ENCODE measurements around the gene LDLRAD1.
"Not testable (repeated sequence)": the region's sequence is repeated elsewhere in the genome, so short reads cannot be mapped to it uniquely, and the experiment has no call there.

Gene LDLRAD1

GRCh38 chr1:54017979-54018378 is at the start of gene LDLRAD1:
TSS of gene LDLRAD1 (minus strand) at chr1:54018186. CDS start at chr1:54018112, 74 bp downstream.
- TF ChIP-seq Cebpa-rat (IDR thresholded peaks at IDR 0.05) = no peak
- H3K27ac ChIP-seq = no peak within 1 kb of the TSS

GRCh38 chr1:54064299-54064698 is 46.3 kb upstream of the LDLRAD1 start:
- H3K27ac ChIP-seq = no peak overlapping the region
- peaks cover 8% of the 10 kb centered on the region for H3K4me1 ChIP-seq
- no peak for TF ChIP-seq Cebpa-rat (IDR thresholded peaks at IDR 0.05)
- no peaks in the 10 kb centered on the region for H3K27me3 ChIP-seq
- H3K4me2 ChIP-seq = no peak overlapping the region
- no peak overlapping the region for H3K4me3 ChIP-seq
- peaks cover 6% of the 10 kb centered on the region for H3K36me3 ChIP-seq
- no peaks in the 10 kb centered on the region for H4K20me1 ChIP-seq
- H3K9me3 ChIP-seq = no peaks in the 10 kb centered on the region
- no peak overlapping the region for H3K9ac ChIP-seq

More at GRCh38 chr1:54017979-54018378, at the start of gene LDLRAD1:
- Histone ChIP-seq H3K9ac (no peak within 1 kb of the TSS), H4K20me1 (no peaks in the 10 kb centered on the region), H3K36me3 (no peaks in the 10 kb centered on the region), H3K4me3 (no peak within 1 kb of the TSS), H3K27me3 (no peaks in the 10 kb centered on the region), H3K9me3 (no peaks in the 10 kb centered on the region), H3K4me1 (no peaks in the 10 kb centered on the region), H3K4me2 (no peak within 1 kb of the TSS)

GRCh38 chr1:54054438-54054749 is 36.4 kb upstream of the LDLRAD1 start:
- H3K4me3 ChIP-seq = peak overlapping the region; percentile 89
- peaks cover 19% of the 10 kb centered on the region for H4K20me1 ChIP-seq
- peak overlapping the region; percentile 83 for H3K9ac ChIP-seq
- TF ChIP-seq Cebpa-rat (IDR thresholded peaks at IDR 0.05) = no peak
- H3K27ac ChIP-seq = peak overlapping the region; percentile 85
- no peaks in the 10 kb centered on the region for H3K9me3 ChIP-seq
- H3K36me3 ChIP-seq = peaks cover 39% of the 10 kb centered on the region
- peaks cover 31% of the 10 kb centered on the region for H3K4me1 ChIP-seq
- no peaks in the 10 kb centered on the region; the same call in 1 of the 2 replicates for H3K27me3 ChIP-seq
- peak overlapping the region; percentile 91 for H3K4me2 ChIP-seq

GRCh38 chr1:54053745-54054437 is 35.9 kb upstream of the LDLRAD1 start:
- Histone ChIP-seq H3K9ac (peak overlapping the region; percentile 83), H3K9me3 (no peaks in the 10 kb centered on the region), H4K20me1 (peaks cover 24% of the 10 kb centered on the region), H3K4me3 (peak overlapping the region; percentile 89), H3K27me3 (no peaks in the 10 kb centered on the region; the same call in 1 of the 2 replicates), H3K4me1 (peaks cover 31% of the 10 kb centered on the region), H3K4me2 (peak overlapping the region; percentile 91), H3K36me3 (peaks cover 34% of the 10 kb centered on the region), H3K27ac (peak overlapping the region; percentile 85)
- TF ChIP-seq Cebpa-rat (IDR thresholded peaks at IDR 0.05) = no peak

GRCh38 chr1:54052934-54053744 is 35.2 kb upstream of the LDLRAD1 start, which contains the start of the genes TCEANC2 and TMEM59:
TSS of gene TCEANC2 (plus strand) at chr1:54053608. CDS start at chr1:54054423, 815 bp downstream.
TSS of gene TMEM59 (minus strand) at chr1:54053204. CDS start at chr1:54053188, 16 bp downstream.
- H3K9me3 ChIP-seq = no peaks in the 10 kb centered on the region
- H3K27ac ChIP-seq = peak within 1 kb of the TSS; percentile 85
- H3K27me3 ChIP-seq = no peaks in the 10 kb centered on the region; the same call in 1 of the 2 replicates
- peak within 1 kb of the TSS; percentile 91 for H3K4me2 ChIP-seq
- peaks cover 26% of the 10 kb centered on the region for H3K36me3 ChIP-seq
- peaks cover 31% of the 10 kb centered on the region for H4K20me1 ChIP-seq
- no peak for TF ChIP-seq Cebpa-rat (IDR thresholded peaks at IDR 0.05)
- H3K4me3 ChIP-seq = peak within 1 kb of the TSS; percentile 89
- peaks cover 33% of the 10 kb centered on the region for H3K4me1 ChIP-seq
- peak within 1 kb of the TSS; percentile 85 for H3K9ac ChIP-seq

- Histone ChIP-seq H3K4me1 (peaks cover 40% of the 10 kb centered on the region), H3K9ac (peak overlapping the region; percentile 85), H3K4me3 (peak overlapping the region; percentile 89), H4K20me1 (peaks cover 38% of the 10 kb centered on the region), H3K4me2 (peak overlapping the region; percentile 87), H3K9me3 (no peaks in the 10 kb centered on the region), H3K36me3 (peaks cover 20% of the 10 kb centered on the region), H3K27ac (peak overlapping the region; percentile 79), H3K27me3 (no peaks in the 10 kb centered on the region; the same call in 1 of the 2 replicates)
- TF ChIP-seq Cebpa-rat (IDR thresholded peaks at IDR 0.05) = no peak
These were observed 34.5 kb upstream of the LDLRAD1 start for GRCh38 chr1:54052431-54052933.

- TF ChIP-seq Cebpa-rat (IDR thresholded peaks at IDR 0.05) = no peak
- peak overlapping the region; percentile 87 for H3K4me2 ChIP-seq
- H3K4me1 ChIP-seq = peaks cover 45% of the 10 kb centered on the region
- peaks cover 43% of the 10 kb centered on the region for H4K20me1 ChIP-seq
- peak overlapping the region; percentile 85 for H3K9ac ChIP-seq
- H3K4me3 ChIP-seq = peak overlapping the region; percentile 89
- peak overlapping the region; percentile 79 for H3K27ac ChIP-seq
- no peaks in the 10 kb centered on the region; the same call in 1 of the 2 replicates for H3K27me3 ChIP-seq
- H3K36me3 ChIP-seq = peaks cover 18% of the 10 kb centered on the region; the same call in 1 of the 2 replicates
- no peaks in the 10 kb centered on the region for H3K9me3 ChIP-seq
These were observed 34.0 kb upstream of the LDLRAD1 start for GRCh38 chr1:54051933-54052430.

- peaks cover 58% of the 10 kb centered on the region for H4K20me1 ChIP-seq
These were observed 32.4 kb upstream of the LDLRAD1 start for GRCh38 chr1:54050435-54050834.

GRCh38 chr1:54047384-54048305 is 29.7 kb upstream of the LDLRAD1 start:
- Histone ChIP-seq H3K36me3 (peaks cover 30% of the 10 kb centered on the region), H4K20me1 (peaks cover 65% of the 10 kb centered on the region), H3K4me2 (peak overlapping the region; percentile 41)

More at GRCh38 chr1:54050435-54050834, 32.4 kb upstream of the LDLRAD1 start:
- Histone ChIP-seq H3K36me3 (peaks cover 12% of the 10 kb centered on the region), H3K4me1 (peaks cover 43% of the 10 kb centered on the region)
- not testable (repeated sequence) for H3K9ac ChIP-seq, H3K9me3 ChIP-seq, H3K4me2 ChIP-seq, H3K4me3 ChIP-seq, H3K27ac ChIP-seq, H3K27me3 ChIP-seq

More at GRCh38 chr1:54047384-54048305, 29.7 kb upstream of the LDLRAD1 start:
- H3K27me3 ChIP-seq = no peaks in the 10 kb centered on the region; the same call in 1 of the 2 replicates
- no peak overlapping the region for H3K4me3 ChIP-seq
- H3K4me1 ChIP-seq = peaks cover 30% of the 10 kb centered on the region
- no peaks in the 10 kb centered on the region for H3K9me3 ChIP-seq
- H3K9ac ChIP-seq = no peak overlapping the region
- no peak for TF ChIP-seq Cebpa-rat (IDR thresholded peaks at IDR 0.05)
- no peak overlapping the region for H3K27ac ChIP-seq
